ENCODE results near the gene MMP23B.
"Not testable (repeated sequence)": the region's sequence is repeated elsewhere in the genome, so short reads cannot be mapped to it uniquely, and the experiment has no call there.

MMP23B gene

GRCh38 chr1:1631782-1632420, at the start of gene MMP23B:
Gene MMP23B (plus strand): TSS chr1:1632173. CDS start chr1:1632219, 46 bp downstream.
- peak; percentile 55 for DNase-seq

GRCh38 chr1:1582585-1583346, 49.2 kb upstream of the MMP23B start:
- DNase-seq: no peak

- DNase-seq: no peak
Measured at GRCh38 chr1:1583347-1584010, 48.5 kb upstream of the MMP23B start.

GRCh38 chr1:1591452-1591851, 40.5 kb upstream of the MMP23B start:
- DNase-seq: peak; percentile 62

- DNase-seq: no peak
Measured at GRCh38 chr1:1593834-1594601, 38.0 kb upstream of the MMP23B start.

GRCh38 chr1:1594602-1595260, 37.2 kb upstream of the MMP23B start:
- peak; percentile 72 for DNase-seq

GRCh38 chr1:1595341-1595740, 36.6 kb upstream of the MMP23B start:
- not testable (repeated sequence) for DNase-seq

GRCh38 chr1:1596493-1597274, 35.3 kb upstream of the MMP23B start:
- DNase-seq: no peak

- DNase-seq: peak; percentile 62
Measured at GRCh38 chr1:1597275-1597930, 34.6 kb upstream of the MMP23B start.

- DNase-seq: no peak
Measured at GRCh38 chr1:1598051-1598719, 33.8 kb upstream of the MMP23B start.

GRCh38 chr1:1598720-1599029, 33.3 kb upstream of the MMP23B start:
- DNase-seq: no peak

- DNase-seq: peak; percentile 61
Measured at GRCh38 chr1:1599030-1599934, 32.7 kb upstream of the MMP23B start.

- DNase-seq: peak; percentile 49
Measured at GRCh38 chr1:1599935-1600860, 31.8 kb upstream of the MMP23B start, which contains the start of gene FNDC10. Gene FNDC10 (minus strand): TSS chr1:1600135. CDS start chr1:1600015, 120 bp downstream.

GRCh38 chr1:1600861-1601563, 31.0 kb upstream of the MMP23B start:
- no peak for DNase-seq

GRCh38 chr1:1601564-1602303, 30.2 kb upstream of the MMP23B start:
- DNase-seq: no peak

- no peak for DNase-seq
Measured at GRCh38 chr1:1602304-1602967, 29.5 kb upstream of the MMP23B start.
